Measurements from ENCODE around the gene C1orf56. TPM values are rescaled to one million over a fixed set of nuclear protein-coding genes. Genes with fewer than 3 reads are reported as not detected.

Gene C1orf56
- total and polyA plus RNA-seq, 10 of the 15 experiments (the other 5 are each of a cell fraction or from before 2014, with no cell fraction given), result 0.22 to 15.5 (median 1.5) TPM

- H3K27ac ChIP-seq (ENCODE audit: control insufficient read depth, insufficient read depth), result no peak overlapping the region
- in situ Hi-C loops (cut with MboI) (loop anchor here (5.0 kb wide), 1 partner anchor 133 kb away; the partner anchor contains the start of gene TNFAIP8L2), intact Hi-C loops (cut with micrococcal nuclease; ENCODE audit: unreplicated experiment) (loop anchor here (1.0 to 2.0 kb wide), 2 partner anchors 34 to 132 kb away; partner anchors contain the start of genes CDC42SE1 and TNFAIP8L2)
- TF ChIP-seq SMARCA5 (IDR thresholded peaks at IDR 0.05), result peak; percentile 41; the same call in 1 of the 2 replicates
- TF ChIP-seq CTCF (IDR thresholded peaks at IDR 0.05 in 2 of 3, conservative IDR thresholded peaks at IDR 0.05 in 1 of 3; ENCODE audit: control insufficient read depth in 2 of 3, extremely low read depth in 1 of 3, insufficient read depth in 1 of 3, low read depth in 3 of 3, low read length in 3 of 3), result peak; percentile 79 to 91 (median 84)
- TF ChIP-seq SMC3 (IDR thresholded peaks at IDR 0.05; ENCODE audit: borderline replicate concordance, low read length), result peak; percentile 73
- TF ChIP-seq YY1 (IDR thresholded peaks at IDR 0.05; ENCODE audit: low read depth, low read length), result peak; percentile 69
- TF ChIP-seq RAD21 (IDR thresholded peaks at IDR 0.05; ENCODE audit: insufficient read depth, low read depth, low read length), result peak; percentile 86
- 0 out of 2 replicates have a peak, but pooled peaks have one; percentile 12 for TF ChIP-seq IRF4 (IDR thresholded peaks at IDR 0.05; ENCODE audit: low read depth, low read length)
- TF ChIP-seq ZZZ3 (IDR thresholded peaks at IDR 0.05; ENCODE audit: control insufficient read depth, insufficient read length, low read depth), result no peak
- TF ChIP-seq CREB1 (IDR thresholded peaks at IDR 0.05; ENCODE audit: low read depth), result no peak
- TF ChIP-seq MEF2B (IDR thresholded peaks at IDR 0.05; ENCODE audit: partially characterized antibody, poor library complexity, severe bottlenecking), result no peak
- peak; percentile 34; the same call in 1 of the 2 replicates for TF ChIP-seq ZNF384 (IDR thresholded peaks at IDR 0.05; ENCODE audit: borderline replicate concordance, low read depth, low read length)
- no TSS peak for BruUV-seq (replicated peaks)
- peak; percentile 100 for ATAC-seq
- H2AFZ ChIP-seq (ENCODE audit: control insufficient read depth, low read depth, low read length), result no peak overlapping the region; the same call in 1 of the 2 replicates
- FAIRE-seq, result peak; percentile 91
- 36% methylated on average over 6 of the region's 6 CpGs for WGBS (ENCODE audit: insufficient coverage, insufficient replicate concordance, low lambda C conversion rate, missing lambda C conversion rate)
- RAD21 ChIA-PET (ENCODE audit: unreplicated experiment), result interaction anchor here (0.9 to 2.1 kb wide), 5 partner anchors 19 to 134 kb away, joined by 3 to 26 read pairs (median 5); partner anchors contain the start of genes MINDY1 and TNFAIP8L2
- POLR2A ChIA-PET, result interaction anchor here (0.6 to 1.3 kb wide), 5 partner anchors 14 to 226 kb away, joined by 3 to 8 read pairs (median 4); partner anchors contain the start of genes MINDY1 and MLLT11
- CTCF ChIA-PET, result interaction anchor here (0.6 to 3.9 kb wide), 28 partner anchors 10 to 227 kb away, joined by 3 to 51 read pairs (median 4); partner anchors contain the start of genes BNIPL, C1orf56, GABPB2 and MINDY1
- no peaks in the 10 kb centered on the region for H3K4me1 ChIP-seq (ENCODE audit: control insufficient read depth, insufficient read depth, low read length)
- no peaks in the 10 kb centered on the region for H4K20me1 ChIP-seq (ENCODE audit: control insufficient read depth, insufficient read depth)
- no peak for DNase-seq (ENCODE audit: low read depth, low spot score)
- H3K79me2 ChIP-seq (ENCODE audit: control insufficient read depth, insufficient read depth, low read length), result no peaks in the 10 kb centered on the region
- SMC1A ChIA-PET (ENCODE audit: uncharacterized antibody, unreplicated experiment), result interaction anchor here (0.7 to 3.0 kb wide), 15 partner anchors 13 to 316 kb away, joined by 3 to 23 read pairs (median 5); partner anchors contain the start of genes CDC42SE1, MINDY1, MLLT11 and TNFAIP8L2
- no peak overlapping the region for H3K4me2 ChIP-seq (ENCODE audit: control insufficient read depth, insufficient read depth)
- H3K36me3 ChIP-seq (ENCODE audit: control insufficient read depth in 2 of 2, insufficient read depth in 2 of 2, low read length in 1 of 2), result peaks cover 5 to 6% of the 10 kb centered on the region in 2 experiments; a peak in 3 of 4 replicates
- H3K27me3 ChIP-seq (replicated peaks in 1 of 2; ENCODE audit: control insufficient read depth in 2 of 2, insufficient read depth in 2 of 2, low read length in 1 of 2), result no peaks in the 10 kb centered on the region
- no peak overlapping the region for H3K4me3 ChIP-seq
- no peak overlapping the region for H3K9ac ChIP-seq (ENCODE audit: control insufficient read depth, insufficient read depth, low read length)
- no peaks in the 10 kb centered on the region for H3K9me3 ChIP-seq (replicated peaks; ENCODE audit: control insufficient read depth, insufficient read depth, low read length)
Measured at GRCh38 chr1:151024540-151025146, 22.9 kb upstream of the C1orf56 start.

Measured in GM12878 (cell line).